H4 (cell line): Measurements from ENCODE around the gene BCAS4. TPM values are rescaled to one million over a fixed set of nuclear protein-coding genes. Genes with fewer than 3 reads are reported as not detected.
"Not testable (repeated sequence)": the region's sequence is repeated elsewhere in the genome, so short reads cannot be mapped to it uniquely, and the experiment has no call there.

Experiments
- DNase-seq: peaks from one replicate; pipeline ENCODE4 v3.0.0-alpha.2; 2015; ENCODE audit warnings: low spot score
- total RNA-seq: library from RNA; depleted of rRNA; stranded (reverse); fragments of >200 nt; shearing (Covaris generic); gene quantifications from 2 replicates; pipeline ENCODE4 v1.2.3, GENCODE V29; 2014

BCAS4 gene
- total RNA-seq, 1 experiment from 2014 or later: 11.1 TPM

DNA sequence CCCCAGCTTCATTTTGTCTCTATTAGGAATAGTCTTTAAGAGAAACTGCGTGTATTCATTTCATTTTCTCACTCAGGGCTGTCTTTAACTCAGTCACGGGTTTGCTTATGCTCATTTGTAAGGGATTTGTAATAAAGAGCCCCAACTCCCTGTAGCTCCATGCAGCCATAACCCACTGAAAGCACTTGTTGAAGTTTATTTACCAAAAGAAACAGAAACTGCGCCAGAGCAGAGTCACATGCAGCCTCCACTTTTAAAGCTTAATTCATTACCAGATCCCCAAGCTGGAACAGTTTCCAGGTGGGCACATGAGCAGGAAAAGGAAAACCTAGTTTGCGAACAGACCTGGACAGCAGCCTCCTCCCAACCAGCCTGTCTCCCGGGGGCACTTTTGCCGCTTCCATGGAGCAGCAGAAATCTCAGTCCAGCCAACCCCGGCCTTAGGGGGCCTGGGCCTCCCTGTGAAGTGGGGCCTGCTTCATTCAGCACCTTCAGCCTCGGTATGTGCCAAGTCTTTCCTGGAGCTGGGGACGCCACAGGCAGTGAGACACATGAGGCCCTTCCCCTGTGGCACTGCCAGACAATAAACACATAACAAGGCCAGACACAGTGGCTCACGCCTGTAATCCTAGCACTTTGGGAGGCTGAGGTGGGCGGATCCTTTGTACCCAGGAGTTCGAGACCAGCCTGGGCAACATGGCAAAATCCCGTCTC is 4.5 kb downstream of the BCAS4 start:
- no peak for DNase-seq

- no peak for DNase-seq
Observed at GRCh38 chr20:50799890-50800550, 5.2 kb downstream of the BCAS4 start.

- DNase-seq: not testable (repeated sequence)
Observed at GRCh38 chr20:50800986-50801746, 6.3 kb downstream of the BCAS4 start.

DNA sequence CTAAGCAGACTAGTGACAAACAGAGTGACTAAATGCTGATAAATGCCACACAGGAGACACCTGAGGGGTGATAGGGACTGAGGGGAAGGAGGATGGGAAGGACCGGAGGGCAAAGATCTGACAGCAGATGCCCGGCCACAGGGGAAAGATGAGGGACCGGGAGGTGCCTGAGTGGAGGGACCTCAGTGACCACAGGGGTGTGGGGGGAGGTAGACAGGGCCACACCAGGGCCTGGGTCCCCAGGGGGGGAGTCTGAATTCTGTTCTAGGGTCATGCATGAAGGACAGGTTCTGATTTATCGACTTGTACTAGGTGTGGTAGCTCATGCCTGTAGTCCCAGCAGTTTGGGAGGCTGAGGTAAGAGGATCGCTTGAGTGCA is 6.9 kb downstream of the BCAS4 start:
- DNase-seq: no peak

DNA sequence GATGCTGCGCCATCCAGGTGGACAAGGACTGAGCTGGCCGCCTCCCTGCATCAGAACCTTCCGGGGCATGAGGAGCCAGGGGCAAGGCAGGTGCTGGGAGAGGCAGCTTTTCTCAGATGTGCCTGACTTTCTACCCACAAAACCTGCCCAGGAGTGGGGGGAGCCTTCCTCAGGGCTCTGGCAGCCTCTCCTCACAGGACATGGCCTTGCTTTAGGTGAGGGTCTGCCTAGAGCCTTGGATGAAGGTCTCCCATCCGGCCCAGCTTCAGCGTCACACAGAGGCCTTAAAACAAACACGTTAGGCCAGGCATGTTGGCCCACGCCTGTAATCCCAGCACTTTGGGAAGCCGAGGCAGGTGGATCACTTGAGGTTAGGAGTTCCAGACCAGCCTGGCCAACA is 7.4 kb downstream of the BCAS4 start:
- DNase-seq: no peak

- no peak for DNase-seq
Observed at GRCh38 chr20:50804437-50805348, 9.8 kb downstream of the BCAS4 start.

- no peak for DNase-seq
Observed at GRCh38 chr20:50805349-50805684, 10.5 kb downstream of the BCAS4 start.

DNA sequence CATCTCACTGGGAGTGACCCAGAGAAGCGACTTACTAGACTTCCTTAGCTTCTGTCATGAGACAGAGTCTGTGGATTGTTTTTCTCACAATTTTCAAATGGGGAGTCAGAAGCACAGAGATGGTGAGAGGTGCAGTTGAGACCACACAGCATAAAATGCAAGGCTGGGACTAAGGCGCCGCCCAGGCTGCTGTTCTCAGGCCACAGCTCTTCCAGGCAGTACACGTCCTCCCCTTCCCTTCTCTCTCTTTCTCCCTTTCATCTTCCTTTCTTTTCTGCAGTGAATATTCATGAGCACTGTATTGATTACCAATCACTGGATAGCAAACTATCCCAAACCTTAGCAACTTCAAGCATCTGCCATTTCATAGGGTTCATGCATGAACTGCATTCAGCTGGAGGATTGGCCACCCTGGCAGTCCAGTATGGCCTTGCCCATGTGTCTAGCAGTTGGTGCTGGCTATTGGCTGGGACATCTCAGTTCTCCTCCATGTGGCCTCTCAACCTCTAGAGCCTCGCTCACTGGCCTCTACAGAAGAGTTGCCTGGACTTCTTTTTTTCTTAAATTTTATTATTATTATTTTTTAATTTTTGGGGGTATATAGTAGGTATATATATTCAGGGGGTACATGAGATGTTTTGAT is 11.4 kb downstream of the BCAS4 start:
- no peak for DNase-seq

GRCh38 chr20:50810063-50810462 is 15.2 kb downstream of the BCAS4 start:
- no peak for DNase-seq

DNA sequence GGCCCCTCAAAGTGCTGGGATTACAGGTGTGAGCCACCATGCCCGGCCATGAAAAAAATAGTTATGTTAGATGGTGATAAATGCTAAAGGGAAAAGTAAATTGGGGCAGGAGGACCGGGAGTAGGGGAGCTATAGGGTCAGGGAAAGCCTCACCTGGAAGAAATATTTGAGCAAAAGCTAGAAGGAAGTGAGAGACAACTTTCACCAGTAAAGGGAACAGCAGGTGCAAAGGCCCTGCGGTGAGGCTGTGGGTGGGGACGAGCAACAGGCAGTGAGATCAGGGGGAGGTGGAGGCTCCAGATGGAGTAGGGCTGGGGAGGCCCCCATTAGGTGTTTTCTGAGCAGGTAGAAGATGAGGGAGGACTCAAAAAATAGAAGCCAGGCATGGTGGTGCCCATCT is 16.0 kb downstream of the BCAS4 start:
- no peak for DNase-seq

- DNase-seq: no peak
Observed at GRCh38 chr20:50813101-50813643, 18.3 kb downstream of the BCAS4 start.

- no peak for DNase-seq
Observed at GRCh38 chr20:50813801-50814200, 18.9 kb downstream of the BCAS4 start.

- no peak for DNase-seq
Observed at GRCh38 chr20:50814438-50815161, 19.7 kb downstream of the BCAS4 start.

DNA sequence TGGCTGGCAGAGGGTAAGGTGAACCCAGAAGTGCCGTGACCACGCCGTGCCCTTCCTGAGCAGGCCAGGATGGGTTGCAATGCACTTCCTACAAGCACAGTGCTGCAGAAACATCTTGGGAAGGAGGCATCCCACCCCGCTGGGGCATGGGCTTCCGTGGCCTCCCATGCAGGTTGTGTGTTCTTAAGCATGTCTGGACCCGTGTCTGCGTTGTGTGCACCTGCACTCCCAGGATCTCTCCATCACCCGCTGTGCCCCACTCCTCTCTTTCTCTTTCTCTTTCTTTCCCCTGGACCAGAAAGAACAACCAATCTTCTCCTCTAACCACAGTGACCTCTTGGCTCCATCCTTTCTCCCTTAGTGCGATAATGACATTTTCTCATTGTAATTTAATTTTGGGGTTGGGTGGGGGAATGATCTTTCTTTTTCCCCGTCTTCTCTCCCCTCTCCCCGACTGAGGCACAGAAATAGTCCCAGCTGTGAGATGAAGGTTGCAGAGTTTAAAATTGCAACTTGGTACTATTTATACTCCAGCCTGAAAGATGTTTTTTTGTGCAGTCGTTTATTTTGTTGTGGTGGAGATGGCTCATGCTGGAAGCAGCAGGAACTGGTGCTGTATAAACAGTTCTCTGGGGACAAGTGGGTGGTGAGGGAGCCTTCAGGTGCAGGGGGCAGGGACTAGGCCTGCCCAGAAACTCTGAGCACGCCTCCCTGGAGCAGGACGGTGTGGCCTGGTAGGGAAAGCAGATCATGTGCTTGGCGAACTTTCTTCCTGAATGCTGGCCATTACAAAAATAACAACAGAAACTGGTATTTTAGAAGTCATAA is 20.5 kb downstream of the BCAS4 start:
- DNase-seq: peak; percentile 76

- no peak for DNase-seq
Observed at GRCh38 chr20:50817776-50818172, 22.9 kb downstream of the BCAS4 start.

GRCh38 chr20:50819349-50819748 is 24.5 kb downstream of the BCAS4 start:
- no peak for DNase-seq

DNA sequence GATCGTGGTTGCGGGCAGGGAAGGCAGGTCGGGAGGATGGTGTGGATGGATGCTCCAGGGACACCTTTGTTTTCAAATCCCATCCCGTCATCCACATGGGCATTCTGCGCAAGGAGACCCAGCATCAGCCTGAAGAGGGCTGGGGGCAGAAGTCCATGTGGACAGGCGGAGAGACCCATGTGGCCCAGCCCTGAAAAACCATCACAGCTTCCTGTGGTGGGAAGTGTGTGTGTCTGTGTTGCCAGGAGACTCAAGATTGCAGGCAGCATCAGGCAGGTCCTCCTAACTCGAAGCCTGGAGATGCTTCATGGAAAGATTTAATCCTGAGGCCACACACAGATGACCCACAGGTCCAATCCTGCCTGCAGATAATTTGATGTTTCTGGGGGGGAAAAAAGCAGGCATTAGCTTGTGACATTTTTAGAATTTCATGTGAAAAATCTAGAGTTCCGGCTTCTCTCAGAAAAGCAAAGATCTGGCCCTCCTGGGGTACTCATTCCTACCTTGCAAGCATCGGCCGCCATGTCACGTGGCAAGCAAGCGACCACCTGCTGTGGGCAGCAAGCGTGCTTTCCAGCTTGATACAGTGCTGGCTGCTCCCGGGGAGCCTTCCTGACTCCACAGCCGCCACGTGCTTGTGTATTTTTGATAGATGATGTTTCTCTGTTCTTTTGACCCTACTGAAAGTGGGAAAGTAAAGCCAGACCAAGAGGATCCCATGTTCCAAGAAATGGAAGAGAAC is 25.8 kb downstream of the BCAS4 start:
- no peak for DNase-seq

GRCh38 chr20:50821257-50821921 is 26.5 kb downstream of the BCAS4 start:
- no peak for DNase-seq
